Endothelial cell (in vitro differentiated cells): ENCODE data around the gene LRIT1. TPM values are rescaled to one million over a fixed set of nuclear protein-coding genes. Genes with fewer than 3 reads are reported as not detected.

Source experiments
- DNase-seq: peaks from one replicate; pipeline ENCODE4 v3.0.0; 2021; ENCODE audit warnings: low spot score
- H3K27ac Mint-ChIP-seq: one replicate; pipeline ENCODE4 v1.8.0; 2021; ENCODE audit warnings: mixed read lengths, inconsistent platforms; ENCODE audit not compliant: unreplicated experiment
- H3K27me3 Mint-ChIP-seq: one replicate; pipeline ENCODE4 v1.8.0; 2021; ENCODE audit warnings: mild to moderate bottlenecking, moderate library complexity, mixed read lengths, inconsistent platforms; ENCODE audit not compliant: unreplicated experiment
- H3K36me3 Mint-ChIP-seq: one replicate; pipeline ENCODE4 v1.8.0; 2021; ENCODE audit warnings: mild to moderate bottlenecking, low read depth, mixed read lengths, inconsistent platforms; ENCODE audit not compliant: unreplicated experiment
- H3K4me1 Mint-ChIP-seq: one replicate; pipeline ENCODE4 v1.8.0; 2021; ENCODE audit warnings: mild to moderate bottlenecking, mixed read lengths, inconsistent platforms; ENCODE audit not compliant: unreplicated experiment
- H3K4me3 Mint-ChIP-seq: one replicate; pipeline ENCODE4 v1.8.0; 2021; ENCODE audit warnings: mild to moderate bottlenecking, mixed read lengths, inconsistent platforms; ENCODE audit not compliant: unreplicated experiment
- H3K9me3 Mint-ChIP-seq: one replicate; pipeline ENCODE4 v1.8.0; 2021; ENCODE audit warnings: mixed read lengths, inconsistent platforms; ENCODE audit not compliant: unreplicated experiment
- CTCF ChIP-seq: fragments of 200-600 bp; sonication (generic); IDR thresholded peaks from one replicate; pipeline ENCODE4 v1.5.0; 2021; ENCODE audit warnings: antibody characterized with exemption; ENCODE audit not compliant: unreplicated experiment
- total RNA-seq: library from RNA; stranded (reverse); fragmentation: NEBNext Ultra II Directional; extraction: Animal tissue kit (Norgen Biotek cat#: 25700); gene quantifications from one replicate; pipeline ENCODE4 v1.2.1, GENCODE V29; 2021; ENCODE audit not compliant: unreplicated experiment

The LRIT1 gene
- total RNA-seq, 1 donor from 2014 or later: not detected

GRCh38 chr10:84232376-84232775 lies 9.0 kb downstream of the LRIT1 start:
- DNase-seq: no peak
- H3K36me3 Mint-ChIP-seq: no peaks in the 10 kb centered on the region

GRCh38 chr10:84230359-84230758 lies 11.0 kb downstream of the LRIT1 start:
- no peak overlapping the region for H3K27ac Mint-ChIP-seq
- H3K36me3 Mint-ChIP-seq: no peaks in the 10 kb centered on the region
- DNase-seq: no peak
- no peak for TF ChIP-seq CTCF
- peaks cover 2% of the 10 kb centered on the region for H3K27me3 Mint-ChIP-seq
- H3K4me1 Mint-ChIP-seq: no peaks in the 10 kb centered on the region
- no peaks in the 10 kb centered on the region for H3K9me3 Mint-ChIP-seq
- H3K4me3 Mint-ChIP-seq: no peak overlapping the region

More at GRCh38 chr10:84232376-84232775, 9.0 kb downstream of the LRIT1 start:
- peaks cover 2% of the 10 kb centered on the region for H3K27me3 Mint-ChIP-seq
- no peak for TF ChIP-seq CTCF
- H3K27ac Mint-ChIP-seq: no peak overlapping the region
- H3K9me3 Mint-ChIP-seq: no peaks in the 10 kb centered on the region
- H3K4me1 Mint-ChIP-seq: no peaks in the 10 kb centered on the region
- H3K4me3 Mint-ChIP-seq: no peak overlapping the region

GRCh38 chr10:84227810-84228209 lies 13.5 kb downstream of the LRIT1 start:
- no peaks in the 10 kb centered on the region for H3K9me3 Mint-ChIP-seq
- H3K27me3 Mint-ChIP-seq: peaks cover 5% of the 10 kb centered on the region
- no peak overlapping the region for H3K4me3 Mint-ChIP-seq
- no peaks in the 10 kb centered on the region for H3K36me3 Mint-ChIP-seq
- no peak for DNase-seq
- no peak for TF ChIP-seq CTCF
- H3K4me1 Mint-ChIP-seq: no peaks in the 10 kb centered on the region
- H3K27ac Mint-ChIP-seq: no peak overlapping the region

- Mint-ChIP-seq H3K9me3 (no peaks in the 10 kb centered on the region), H3K4me3 (no peak overlapping the region), H3K27me3 (peaks cover 7% of the 10 kb centered on the region), H3K4me1 (no peaks in the 10 kb centered on the region), H3K27ac (no peak overlapping the region), H3K36me3 (no peaks in the 10 kb centered on the region)
- DNase-seq: no peak
- no peak for TF ChIP-seq CTCF
Measured at GRCh38 chr10:84226616-84227015, 14.7 kb downstream of the LRIT1 start.

- H3K27ac Mint-ChIP-seq: no peak within 1 kb of the TSS
- H3K9me3 Mint-ChIP-seq: no peaks in the 10 kb centered on the region
Measured at GRCh38 chr10:84225427-84226173, 15.7 kb downstream of the LRIT1 start, which contains the start of gene LRIT2. Gene LRIT2 (minus strand): TSS chr10:84225544. CDS start chr10:84225520, 24 bp downstream.

More at GRCh38 chr10:84225427-84226173, 15.7 kb downstream of the LRIT1 start, which contains the start of gene LRIT2:
- no peak for DNase-seq
- H3K4me1 Mint-ChIP-seq: no peaks in the 10 kb centered on the region
- peaks cover 7% of the 10 kb centered on the region for H3K27me3 Mint-ChIP-seq
- H3K36me3 Mint-ChIP-seq: no peaks in the 10 kb centered on the region
- no peak for TF ChIP-seq CTCF
- H3K4me3 Mint-ChIP-seq: no peak within 1 kb of the TSS
